CD4-positive, alpha-beta T cell (primary cell): ENCODE data around the gene CBFA2T3. TPM values are rescaled to one million over a fixed set of nuclear protein-coding genes. Genes with fewer than 3 reads are reported as not detected.

Experiments
- ATAC-seq: fragments of 200-7000 bp; cut with Tn5 transposase; one replicate; pipeline ENCODE4 v1.10.0; 2022; ENCODE audit warnings: mild to moderate bottlenecking; ENCODE audit not compliant: poor library complexity
- CTCF ChIA-PET: fragments of 350-600 bp; sonication (Branson Sonifier 250); formaldehyde crosslinking; loops from one replicate; lab custom pipeline; 2021; ENCODE audit warnings: antibody characterized with exemption, inconsistent platforms; lab: Charles Lee
- POLR2A ChIA-PET: fragments of 350-600 bp; sonication (Branson Sonifier 250); formaldehyde crosslinking; loops from one replicate; lab custom pipeline; 2021; ENCODE audit warnings: antibody characterized with exemption, inconsistent platforms; lab: Charles Lee
- DNase-seq, 14 experiments: peaks; one replicate each; pipeline ENCODE4 v3.0.0-alpha.2; 2013 to 2020; ENCODE audit warnings: mixed read lengths in 2 of 14
- H3K27ac ChIP-seq, 2 donors: one replicate each; pipeline versions ENCODE4 v1.5.1 to v1.7.0; 2013; ENCODE audit warnings: low read length in 2 of 2, low read depth in 1 of 2, mild to moderate bottlenecking in 1 of 2
- H3K27me3 ChIP-seq, 2 experiments: 1 replicate in 1 of 2; 2 replicates in 1 of 2; pipeline versions ENCODE4 v1.6.1 to v1.7.0; 2013; ENCODE audit warnings: low read length in 2 of 2, control low read depth in 1 of 2, mild to moderate bottlenecking in 1 of 2, moderate library complexity in 1 of 2; ENCODE audit not compliant: insufficient read depth in 2 of 2, control insufficient read depth in 1 of 2
- H3K36me3 ChIP-seq: one replicate; pipeline ENCODE4 v1.6.1; 2013; ENCODE audit warnings: low read length, control low read depth; ENCODE audit not compliant: insufficient read depth
- H3K4me1 ChIP-seq: one replicate; pipeline ENCODE4 v1.6.1; 2013; ENCODE audit warnings: low read length, control low read depth; ENCODE audit not compliant: insufficient read depth
- H3K4me3 ChIP-seq: one replicate; pipeline ENCODE4 v1.5.1; 2013; ENCODE audit warnings: mild to moderate bottlenecking, low read length, moderate library complexity
- H3K9me3 ChIP-seq, 2 experiments: 1 replicate in 1 of 2; 2 replicates in 1 of 2; pipeline versions ENCODE4 v1.6.1 to v1.7.0; 2013; ENCODE audit warnings: low read length in 2 of 2, mild to moderate bottlenecking in 2 of 2, control low read depth in 1 of 2, moderate library complexity in 1 of 2; ENCODE audit not compliant: control insufficient read depth in 1 of 2, insufficient read depth in 1 of 2
- H3K27ac Mint-ChIP-seq: one replicate; pipeline ENCODE4 v1.8.0; 2020; ENCODE audit warnings: mixed read lengths
- H3K27me3 Mint-ChIP-seq: one replicate; pipeline ENCODE4 v1.8.0; 2021; ENCODE audit warnings: mixed read lengths
- H3K36me3 Mint-ChIP-seq: one replicate; pipeline ENCODE4 v1.8.0; 2021; ENCODE audit warnings: low read depth, mixed read lengths
- H3K4me1 Mint-ChIP-seq: one replicate; pipeline ENCODE4 v1.8.0; 2021; ENCODE audit warnings: low read depth, mixed read lengths
- H3K4me3 Mint-ChIP-seq: one replicate; pipeline ENCODE4 v1.8.0; 2020; ENCODE audit warnings: mild to moderate bottlenecking, mixed read lengths
- H3K9me3 Mint-ChIP-seq: one replicate; pipeline ENCODE4 v1.8.0; 2020; ENCODE audit warnings: mixed read lengths
- intact Hi-C, 2 experiments: fragments of 100-400 bp; cut with DNase I in 1 of 2; cut with micrococcal nuclease in 1 of 2; formaldehyde crosslinking; loops; one replicate each; pipeline versions ENCODE4 v1.15.1 to v1.9.0; 2023 to 2025; cut with DNase I, micrococcal nuclease
- total RNA-seq, 174 experiments: library from RNA in 2 of 174; stranded (reverse) in 2 of 174; gene quantifications; one replicate each; pipeline ENCODE4 v1.2.3 and lab custom pipeline; 2021 to 2026
- TF ChIP-seq, protein P1 (sequence below): fragments of 200-600 bp; IDR thresholded peaks from one replicate; pipeline ENCODE4 v1.8.0; 2022; ENCODE audit warnings: antibody characterized with exemption, mild to moderate bottlenecking

CBFA2T3 gene
- total RNA-seq, 2 experiments from 2014 or later: 0.80 to 1.6 TPM

GRCh38 chr16:88982286-88983084, 5.5 kb upstream of the CBFA2T3 start:
- Mint-ChIP-seq H3K36me3 (no peaks in the 10 kb centered on the region), H3K9me3 (no peaks in the 10 kb centered on the region), H3K27ac (no peak overlapping the region), H3K27me3 (peaks cover 2% of the 10 kb centered on the region), H3K4me3 (no peak overlapping the region), H3K4me1 (no peaks in the 10 kb centered on the region)
- DNase-seq (no peak), ATAC-seq (no peak)
- TF ChIP-seq, protein P1, sequence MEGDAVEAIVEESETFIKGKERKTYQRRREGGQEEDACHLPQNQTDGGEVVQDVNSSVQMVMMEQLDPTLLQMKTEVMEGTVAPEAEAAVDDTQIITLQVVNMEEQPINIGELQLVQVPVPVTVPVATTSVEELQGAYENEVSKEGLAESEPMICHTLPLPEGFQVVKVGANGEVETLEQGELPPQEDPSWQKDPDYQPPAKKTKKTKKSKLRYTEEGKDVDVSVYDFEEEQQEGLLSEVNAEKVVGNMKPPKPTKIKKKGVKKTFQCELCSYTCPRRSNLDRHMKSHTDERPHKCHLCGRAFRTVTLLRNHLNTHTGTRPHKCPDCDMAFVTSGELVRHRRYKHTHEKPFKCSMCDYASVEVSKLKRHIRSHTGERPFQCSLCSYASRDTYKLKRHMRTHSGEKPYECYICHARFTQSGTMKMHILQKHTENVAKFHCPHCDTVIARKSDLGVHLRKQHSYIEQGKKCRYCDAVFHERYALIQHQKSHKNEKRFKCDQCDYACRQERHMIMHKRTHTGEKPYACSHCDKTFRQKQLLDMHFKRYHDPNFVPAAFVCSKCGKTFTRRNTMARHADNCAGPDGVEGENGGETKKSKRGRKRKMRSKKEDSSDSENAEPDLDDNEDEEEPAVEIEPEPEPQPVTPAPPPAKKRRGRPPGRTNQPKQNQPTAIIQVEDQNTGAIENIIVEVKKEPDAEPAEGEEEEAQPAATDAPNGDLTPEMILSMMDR: no peak
- ChIA-PET POLR2A (no interaction called here), CTCF (no interaction called here)
- Histone ChIP-seq H3K9me3 (peaks cover 0 to 26% of the 10 kb centered on the region in 2 experiments), H3K36me3 (no peaks in the 10 kb centered on the region), H3K4me1 (peaks cover 10% of the 10 kb centered on the region), H3K27ac (no peak overlapping the region), H3K27me3 (peaks cover 14 to 15% of the 10 kb centered on the region in 2 experiments), H3K4me3 (no peak overlapping the region)
- intact Hi-C loops: no loop called here

DNA sequence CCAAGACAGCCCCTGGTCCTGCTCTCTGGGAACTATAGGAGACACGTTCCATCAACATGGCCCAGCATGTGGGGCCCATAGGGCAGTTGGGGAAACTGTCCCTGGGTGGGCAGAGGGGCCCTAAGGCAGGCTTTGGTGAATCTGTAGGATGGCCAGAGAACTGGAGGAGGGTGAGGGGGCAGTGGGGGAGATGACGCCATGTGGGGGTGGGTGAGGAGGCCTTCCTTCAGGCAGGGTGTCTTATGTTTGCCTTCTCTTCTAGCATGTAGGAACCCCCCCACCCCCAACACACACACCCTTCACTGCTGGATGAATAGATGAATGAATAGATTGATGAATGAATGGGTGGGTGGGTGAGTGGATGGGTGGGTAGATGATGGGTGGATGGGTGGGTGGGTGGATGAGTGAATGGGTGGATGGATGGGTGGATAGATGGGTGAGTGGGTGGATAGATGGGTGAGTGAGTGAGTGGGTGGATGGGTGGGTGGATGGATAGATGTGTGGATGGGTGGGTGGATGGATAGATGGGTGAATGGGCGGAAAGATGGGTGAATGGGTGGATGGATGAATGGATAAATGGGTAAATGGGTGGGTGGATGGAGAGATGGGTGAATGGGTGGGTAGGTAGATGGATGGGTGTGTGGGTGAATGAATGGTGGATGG, 2.5 kb upstream of the CBFA2T3 start:
- intact Hi-C loops: no loop called here
- no peaks in the 10 kb centered on the region for H3K36me3 ChIP-seq
- POLR2A ChIA-PET: no interaction called here
- peaks cover 36 to 37% of the 10 kb centered on the region in 2 experiments for H3K27me3 ChIP-seq
- DNase-seq: no peak
- no peak overlapping the region for H3K4me3 Mint-ChIP-seq
- TF ChIP-seq, protein P1: no peak
- H3K27me3 Mint-ChIP-seq: peaks cover 13% of the 10 kb centered on the region
- no peak overlapping the region for H3K4me3 ChIP-seq
- no peak for ATAC-seq
- no peaks in the 10 kb centered on the region for H3K4me1 Mint-ChIP-seq
- CTCF ChIA-PET: no interaction called here
- H3K9me3 ChIP-seq: peaks cover 0 to 49% of the 10 kb centered on the region in 2 experiments
- H3K4me1 ChIP-seq: peaks cover 11% of the 10 kb centered on the region
- H3K27ac Mint-ChIP-seq: no peak overlapping the region
- no peak overlapping the region for H3K27ac ChIP-seq
- no peaks in the 10 kb centered on the region for H3K36me3 Mint-ChIP-seq
- H3K9me3 Mint-ChIP-seq: no peaks in the 10 kb centered on the region

GRCh38 chr16:88978608-88979346, 1.8 kb upstream of the CBFA2T3 start:
- Histone ChIP-seq H3K27me3 (peaks cover 36 to 41% of the 10 kb centered on the region in 2 experiments), H3K4me1 (peaks cover 11% of the 10 kb centered on the region), H3K4me3 (no peak overlapping the region), H3K27ac (no peak overlapping the region), H3K36me3 (no peaks in the 10 kb centered on the region), H3K9me3 (peaks cover 0 to 45% of the 10 kb centered on the region in 2 experiments)
- Mint-ChIP-seq H3K27me3 (peaks cover 20% of the 10 kb centered on the region), H3K27ac (no peak overlapping the region), H3K9me3 (no peaks in the 10 kb centered on the region), H3K4me1 (no peaks in the 10 kb centered on the region), H3K4me3 (no peak overlapping the region), H3K36me3 (no peaks in the 10 kb centered on the region)
- ChIA-PET CTCF (no interaction called here), POLR2A (no interaction called here)
- TF ChIP-seq, protein P1: no peak
- DNase-seq (no peak), ATAC-seq (no peak)
- intact Hi-C loops: no loop called here
